HCT116 (cell line): ENCODE data around the gene GLT6D1. TPM values are rescaled to one million over a fixed set of nuclear protein-coding genes. Genes with fewer than 3 reads are reported as not detected.

ENCODE experiments used
- ATAC-seq: fragments of 200-7000 bp; cut with Tn5 transposase; 2 replicates; pipeline ENCODE4 v1.9.1; 2020; ENCODE audit warnings: mild to moderate bottlenecking, moderate library complexity
- BruUV-seq: library from RNA; stranded (reverse); fragments of 400-500 nt; replicated peaks from 2 replicates; lab custom pipeline; 2021; lab: Mats Ljungman, UMichigan
- CTCF ChIA-PET: fragments of 300-600 bp; sonication (Branson Sonifier 250); formaldehyde crosslinking; loops from one replicate; lab custom pipeline; 2021; ENCODE audit warnings: antibody characterized with exemption; lab: Charles Lee
- POLR2A ChIA-PET: fragments of 300-600, 350-600 bp; sonication (Branson Sonifier 250); formaldehyde crosslinking; loops from one replicate; lab custom pipeline; 2021; ENCODE audit warnings: antibody characterized with exemption; lab: Charles Lee
- RAD21 ChIA-PET, 2 experiments: fragments of 300-600 bp; sonication (Branson Sonifier 250); formaldehyde crosslinking; loops; one replicate each; lab custom pipeline; 2023; ENCODE audit warnings: low total read pairs in 2 of 2; ENCODE audit not compliant: uncharacterized antibody in 2 of 2, unreplicated experiment in 2 of 2, low non-redundant PET in 1 of 2; lab: Charles Lee
- DNase-seq: peaks from one replicate; pipeline ENCODE4 v3.0.0-alpha.2; 2010; ENCODE audit warnings: low read depth, low spot score
- H2AFZ ChIP-seq: fragments of 200-600 bp; shearing (Covaris generic), sonication (generic); 2 replicates; pipeline ENCODE4 v1.6.1; 2017; ENCODE audit warnings: low read depth, mixed run types, mixed read lengths, antibody characterized with exemption, low read length; ENCODE audit not compliant: poor library complexity, severe bottlenecking
- H3K27ac ChIP-seq: 2 replicates; pipeline ENCODE4 v1.5.1; 2012; ENCODE audit warnings: low read depth, low read length
- H3K27me3 ChIP-seq: fragments of 200-600 bp; sonication (generic); 2 replicates; pipeline ENCODE4 v1.6.1; 2016; ENCODE audit warnings: mixed run types, low read length, mixed read lengths; ENCODE audit not compliant: insufficient read depth
- H3K36me3 ChIP-seq, 2 experiments: fragments of 200-500 bp in 1 of 2; fragments of 200-600 bp in 1 of 2; sonication (Bioruptor generic) in 1 of 2; sonication (generic) in 1 of 2; 2 replicates each; pipeline versions ENCODE4 v1.5.1 to v1.6.1; 2014 to 2016; ENCODE audit warnings: low read length in 2 of 2, inconsistent platforms in 1 of 2, mixed read lengths in 1 of 2, mixed run types in 1 of 2; ENCODE audit not compliant: insufficient read depth in 2 of 2, control insufficient read depth in 1 of 2
- H3K4me1 ChIP-seq, 2 experiments: fragments of 200-600 bp in 1 of 2; sonication (generic) in 1 of 2; 2 replicates each; pipeline versions ENCODE4 v1.5.1 to v1.6.1; 2012 to 2017; ENCODE audit warnings: low read length in 2 of 2, inconsistent platforms in 1 of 2, mild to moderate bottlenecking in 1 of 2, mixed read lengths in 1 of 2, mixed run types in 1 of 2, moderate library complexity in 1 of 2; ENCODE audit not compliant: insufficient read depth in 2 of 2, control insufficient read depth in 1 of 2
- H3K4me2 ChIP-seq: fragments of 200-600 bp; sonication (generic); 2 replicates; pipeline ENCODE4 v1.6.1; 2017; ENCODE audit warnings: mixed run types, low read length, mixed read lengths
- H3K4me3 ChIP-seq, 2 experiments: fragments of 200-600 bp in 1 of 2; sonication (generic) in 1 of 2; replicated peaks in 1 of 2; 2 replicates each; pipeline ENCODE4 v1.5.1; 2011 to 2016; ENCODE audit warnings: low read length in 2 of 2, control low read depth in 1 of 2, low read depth in 1 of 2, mild to moderate bottlenecking in 1 of 2, mixed read lengths in 1 of 2, mixed run types in 1 of 2
- H3K79me2 ChIP-seq: fragments of 200-600 bp; sonication (generic); 2 replicates; pipeline ENCODE4 v1.6.1; 2017; ENCODE audit warnings: mild to moderate bottlenecking, mixed run types, low read length, moderate library complexity, mixed read lengths; ENCODE audit not compliant: insufficient read depth
- H3K9ac ChIP-seq: fragments of 200-600 bp; sonication (generic); 2 replicates; pipeline ENCODE4 v1.6.1; 2016; ENCODE audit warnings: low read length, mixed read lengths
- H3K9me2 ChIP-seq: fragments of 200-600 bp; sonication (generic), shearing (Covaris generic); 2 replicates; pipeline ENCODE4 v1.6.1; 2017; ENCODE audit warnings: mixed run types, mild to moderate bottlenecking, moderate library complexity; ENCODE audit not compliant: insufficient read depth
- H3K9me3 ChIP-seq, 2 experiments: fragments of 200-500 bp in 1 of 2; fragments of 200-600 bp in 1 of 2; sonication (Bioruptor generic) in 1 of 2; sonication (generic) in 1 of 2; 2 replicates each; pipeline ENCODE4 v1.6.1; 2014 to 2017; ENCODE audit warnings: low read length in 2 of 2, mixed read lengths in 2 of 2, inconsistent platforms in 1 of 2, low read depth in 1 of 2, mild to moderate bottlenecking in 1 of 2, mixed run types in 1 of 2, moderate library complexity in 1 of 2; ENCODE audit not compliant: control insufficient read depth in 1 of 2, insufficient read depth in 1 of 2
- H4K20me1 ChIP-seq: fragments of 200-600 bp; sonication (generic), shearing (Covaris generic); 2 replicates; pipeline ENCODE4 v1.6.1; 2017; ENCODE audit warnings: mixed run types, mild to moderate bottlenecking, moderate library complexity; ENCODE audit not compliant: insufficient read depth
- EGR1 ChIP-seq: IDR thresholded peaks from 2 replicates; pipeline ENCODE4 v1.6.1; 2012; ENCODE audit warnings: low read depth
- EZH2 ChIP-seq: fragments of 200-600 bp; sonication (generic); IDR thresholded peaks from 2 replicates; pipeline ENCODE4 v1.6.1; 2017; ENCODE audit warnings: antibody characterized with exemption, mixed run types
- EZH2phosphoT487 ChIP-seq: fragments of 200-600 bp; IDR thresholded peaks from 2 replicates; pipeline ENCODE4 v1.6.1; 2018; ENCODE audit warnings: antibody characterized with exemption, borderline replicate concordance
- FOSL1 ChIP-seq: IDR thresholded peaks from 2 replicates; pipeline ENCODE4 v1.6.1; 2012; ENCODE audit warnings: low read depth
- RAD21 ChIP-seq: IDR thresholded peaks from 2 replicates; pipeline ENCODE4 v1.6.1; 2012; ENCODE audit warnings: low read depth, mild to moderate bottlenecking
- SRF ChIP-seq: IDR thresholded peaks from 2 replicates; pipeline ENCODE4 v1.6.1; 2012; ENCODE audit warnings: low read depth
- TCF7L2 ChIP-seq: IDR thresholded peaks from 2 replicates; pipeline ENCODE4 v1.7.0; 2011; ENCODE audit warnings: borderline replicate concordance, inconsistent platforms; ENCODE audit not compliant: insufficient read depth, insufficient read length; ENCODE audit errors: extremely low read depth
- intact Hi-C: fragments of 100-400 bp; cut with micrococcal nuclease; formaldehyde crosslinking; loops from 2 replicates; pipeline ENCODE4 v1.10.0; 2022
- total RNA-seq: library from RNA; stranded (reverse); gene quantifications from one replicate; pipeline ENCODE4 v1.2.1, GENCODE V29; 2021; ENCODE audit not compliant: unreplicated experiment
- TF ChIP-seq, protein P1 (sequence below), 3 experiments: fragments of 200-600 bp in 1 of 3; sonication (generic) in 1 of 3; IDR thresholded peaks in 2 of 3; conservative IDR thresholded peaks in 1 of 3; 2 replicates each; pipeline ENCODE4 v1.5.1; 2012 to 2017; ENCODE audit warnings: low read depth in 2 of 3, low read length in 2 of 3, antibody characterized with exemption in 1 of 3, borderline replicate concordance in 1 of 3, control low read depth in 1 of 3, mild to moderate bottlenecking in 1 of 3, mixed read lengths in 1 of 3, mixed run types in 1 of 3, moderate library complexity in 1 of 3; ENCODE audit not compliant: insufficient read depth in 1 of 3

GLT6D1 gene
- total RNA-seq, 1 experiment from 2014 or later, result not detected

DNA sequence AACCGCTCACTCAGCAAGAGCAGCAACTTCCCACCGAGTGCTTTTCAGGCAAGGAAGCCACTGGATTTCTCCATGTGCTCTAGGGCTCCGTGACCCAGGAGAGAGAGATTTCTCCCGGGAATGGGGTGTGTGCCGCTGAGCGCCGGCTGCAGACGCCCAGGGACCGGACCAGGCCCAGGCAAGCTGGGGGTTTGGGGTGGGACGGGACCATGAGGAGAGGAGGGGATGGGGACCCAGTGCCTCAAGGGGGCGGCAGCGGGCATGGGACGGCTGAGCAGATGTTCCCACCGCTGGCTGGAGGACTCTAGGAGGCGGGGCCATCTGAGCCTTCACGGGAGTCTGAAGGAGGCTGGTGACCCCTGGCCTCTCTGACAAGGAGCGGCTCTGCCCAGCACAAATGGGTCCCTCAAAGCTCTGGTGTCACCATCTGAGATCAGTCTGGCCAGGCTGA, 32.3 kb upstream of the GLT6D1 start:
- Histone ChIP-seq H3K27ac (no peak overlapping the region), H3K9ac (no peak overlapping the region), H2AFZ (no peak overlapping the region), H3K79me2 (no peaks in the 10 kb centered on the region), H3K9me2 (no peaks in the 10 kb centered on the region), H3K36me3 (no peaks in the 10 kb centered on the region), H4K20me1 (no peaks in the 10 kb centered on the region), H3K4me2 (no peak overlapping the region), H3K27me3 (peaks cover 4% of the 10 kb centered on the region; the same call in 1 of the 2 replicates), H3K4me1 (no peaks in the 10 kb centered on the region), H3K9me3 (no peaks in the 10 kb centered on the region), H3K4me3 (no peak overlapping the region)
- CTCF ChIA-PET, result no interaction called here
- peak; percentile 91 for ATAC-seq
- RAD21 ChIA-PET, result no interaction called here
- BruUV-seq, result no TSS peak
- TF ChIP-seq, protein P1, sequence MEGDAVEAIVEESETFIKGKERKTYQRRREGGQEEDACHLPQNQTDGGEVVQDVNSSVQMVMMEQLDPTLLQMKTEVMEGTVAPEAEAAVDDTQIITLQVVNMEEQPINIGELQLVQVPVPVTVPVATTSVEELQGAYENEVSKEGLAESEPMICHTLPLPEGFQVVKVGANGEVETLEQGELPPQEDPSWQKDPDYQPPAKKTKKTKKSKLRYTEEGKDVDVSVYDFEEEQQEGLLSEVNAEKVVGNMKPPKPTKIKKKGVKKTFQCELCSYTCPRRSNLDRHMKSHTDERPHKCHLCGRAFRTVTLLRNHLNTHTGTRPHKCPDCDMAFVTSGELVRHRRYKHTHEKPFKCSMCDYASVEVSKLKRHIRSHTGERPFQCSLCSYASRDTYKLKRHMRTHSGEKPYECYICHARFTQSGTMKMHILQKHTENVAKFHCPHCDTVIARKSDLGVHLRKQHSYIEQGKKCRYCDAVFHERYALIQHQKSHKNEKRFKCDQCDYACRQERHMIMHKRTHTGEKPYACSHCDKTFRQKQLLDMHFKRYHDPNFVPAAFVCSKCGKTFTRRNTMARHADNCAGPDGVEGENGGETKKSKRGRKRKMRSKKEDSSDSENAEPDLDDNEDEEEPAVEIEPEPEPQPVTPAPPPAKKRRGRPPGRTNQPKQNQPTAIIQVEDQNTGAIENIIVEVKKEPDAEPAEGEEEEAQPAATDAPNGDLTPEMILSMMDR (IDR thresholded peaks at IDR 0.05 in 2 of 3, conservative IDR thresholded peaks at IDR 0.05 in 1 of 3; ENCODE audit: borderline replicate concordance in 1 of 3, insufficient read depth in 1 of 3, low read depth in 2 of 3, low read length in 2 of 3), result peak; percentile 8 to 35 (median 33); a peak in 4 of 6 replicates
- TF ChIP-seq RAD21, result peak; percentile 32
- TF ChIP-seq EZH2, result no peak
- intact Hi-C loops, result no loop called here
- POLR2A ChIA-PET, result no interaction called here
- no peak for DNase-seq

DNA sequence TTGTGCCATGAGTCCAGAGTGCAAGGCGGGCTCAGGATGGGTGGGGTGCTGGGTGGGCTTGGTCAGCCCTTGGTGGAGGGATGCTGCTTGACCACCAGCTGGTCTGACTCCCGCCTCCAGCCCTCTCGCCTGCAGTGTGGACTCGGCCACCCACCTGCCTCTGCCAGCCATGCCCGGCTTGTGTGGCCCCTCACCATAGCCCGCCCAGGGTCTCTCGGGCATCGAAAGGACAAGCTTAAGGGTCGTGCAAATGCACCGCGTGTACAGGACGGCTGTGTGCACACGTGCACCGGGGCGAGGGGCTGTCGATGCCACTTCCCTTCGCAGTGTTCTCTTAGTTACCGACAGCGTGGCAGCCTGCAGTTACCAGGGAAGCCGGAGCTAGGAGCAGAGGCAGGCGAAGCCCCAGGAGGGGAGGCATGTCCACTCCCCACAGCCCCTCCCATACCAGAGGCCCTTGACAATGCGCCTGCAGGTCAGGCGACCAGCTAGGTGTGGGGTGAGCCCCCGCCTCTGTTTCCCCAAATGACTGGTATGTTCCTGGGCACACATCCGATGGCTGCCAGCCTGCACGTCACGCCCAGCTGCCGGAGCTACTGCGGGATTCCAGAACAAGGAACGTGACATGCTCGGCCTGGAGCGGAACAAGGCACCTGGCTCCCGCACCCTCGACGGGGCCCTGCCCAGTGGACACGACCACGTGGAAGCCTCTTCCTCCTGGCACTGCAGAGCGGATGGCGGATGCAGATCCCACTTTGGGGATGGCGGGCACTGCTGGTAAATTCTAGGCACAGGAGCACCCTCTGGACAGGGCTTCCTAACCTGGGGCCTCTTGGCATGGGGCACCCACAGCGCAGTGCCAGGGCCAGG, 31.6 kb upstream of the GLT6D1 start:
- H3K9me2 ChIP-seq, result no peaks in the 10 kb centered on the region
- ChIA-PET POLR2A (no interaction called here), CTCF (no interaction called here), RAD21 (no interaction called here)
- no peaks in the 10 kb centered on the region for H3K9me3 ChIP-seq
- peaks cover 4% of the 10 kb centered on the region; the same call in 1 of the 2 replicates for H3K27me3 ChIP-seq
- no peaks in the 10 kb centered on the region for H3K36me3 ChIP-seq
- no peak overlapping the region for H2AFZ ChIP-seq
- H3K9ac ChIP-seq, result no peak overlapping the region
- H3K79me2 ChIP-seq, result no peaks in the 10 kb centered on the region
- H3K27ac ChIP-seq, result no peak overlapping the region
- no peaks in the 10 kb centered on the region for H4K20me1 ChIP-seq
- intact Hi-C loops, result no loop called here
- no peak for DNase-seq
- no peak overlapping the region for H3K4me3 ChIP-seq
- no TSS peak for BruUV-seq
- TF ChIP-seq EGR1 (no peak), TCF7L2 (no peak), EZH2 (no peak), EZH2phosphoT487 (no peak), FOSL1 (no peak), SRF (no peak)
- no peak overlapping the region for H3K4me2 ChIP-seq
- no peaks in the 10 kb centered on the region for H3K4me1 ChIP-seq
- no peak for ATAC-seq
